ENCODE data around the gene LIMK2.

Gene LIMK2

DNA sequence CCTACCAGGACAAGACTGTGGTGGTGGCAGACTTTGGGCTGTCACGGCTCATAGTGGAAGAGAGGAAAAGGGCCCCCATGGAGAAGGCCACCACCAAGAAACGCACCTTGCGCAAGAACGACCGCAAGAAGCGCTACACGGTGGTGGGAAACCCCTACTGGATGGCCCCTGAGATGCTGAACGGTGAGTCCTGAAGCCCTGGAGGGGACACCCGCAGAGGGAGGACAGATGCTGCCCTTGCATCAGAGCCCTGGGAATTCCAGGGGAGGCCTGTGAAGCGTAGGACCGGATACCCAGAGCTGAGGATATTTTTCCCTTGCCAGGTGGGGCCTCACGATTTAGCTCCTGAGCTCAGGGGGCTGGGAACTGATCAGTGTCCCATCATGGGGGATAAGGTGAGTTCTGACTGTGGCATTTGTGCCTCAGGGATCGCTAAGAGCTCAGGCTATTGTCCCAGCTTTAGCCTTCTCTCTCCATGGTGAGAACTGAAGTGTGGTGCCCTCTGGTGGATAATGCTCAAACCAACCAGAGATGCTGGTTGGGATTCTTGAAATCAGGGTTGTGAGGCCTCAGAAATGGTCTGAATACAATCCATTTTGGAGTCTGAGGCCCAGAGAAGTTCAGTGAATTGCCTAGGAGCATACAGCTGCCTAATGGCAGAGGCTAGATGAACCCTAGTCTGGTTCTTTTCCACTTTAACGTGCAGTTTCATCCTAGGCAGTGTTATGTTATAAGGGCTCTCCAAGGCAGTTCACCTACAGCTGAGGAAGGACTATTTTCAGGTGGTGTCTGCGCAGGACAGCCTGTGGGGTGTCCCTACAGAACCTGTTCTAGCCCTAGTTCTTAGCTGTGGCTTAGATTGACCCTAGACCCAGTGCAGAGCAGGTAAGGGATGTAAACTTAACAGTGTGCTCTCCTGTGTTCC is 60.7 kb downstream of the LIMK2 start:
- no peak for DNase-seq (ENCODE audit: low read depth)

DNA sequence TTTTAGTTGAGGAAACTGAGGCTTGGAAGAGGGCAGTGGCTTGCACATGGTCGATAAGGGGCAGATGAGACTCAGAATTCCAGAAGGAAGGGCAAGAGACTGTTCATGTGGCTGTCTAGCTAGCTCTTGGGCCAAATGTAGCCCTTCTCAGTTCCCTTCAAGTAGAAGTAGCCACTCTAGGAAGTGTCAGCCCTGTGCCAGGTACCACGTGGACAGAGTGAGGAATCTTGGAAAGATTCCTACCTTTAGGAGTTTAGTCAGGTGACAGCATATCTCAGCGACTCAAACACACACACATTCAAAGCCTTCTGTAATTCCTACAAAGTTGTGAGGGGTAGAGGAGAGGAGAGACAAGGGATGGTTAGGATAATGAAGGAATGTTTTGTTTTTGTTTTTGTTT is 61.9 kb downstream of the LIMK2 start:
- DNase-seq (ENCODE audit: low read depth), result no peak

DNA sequence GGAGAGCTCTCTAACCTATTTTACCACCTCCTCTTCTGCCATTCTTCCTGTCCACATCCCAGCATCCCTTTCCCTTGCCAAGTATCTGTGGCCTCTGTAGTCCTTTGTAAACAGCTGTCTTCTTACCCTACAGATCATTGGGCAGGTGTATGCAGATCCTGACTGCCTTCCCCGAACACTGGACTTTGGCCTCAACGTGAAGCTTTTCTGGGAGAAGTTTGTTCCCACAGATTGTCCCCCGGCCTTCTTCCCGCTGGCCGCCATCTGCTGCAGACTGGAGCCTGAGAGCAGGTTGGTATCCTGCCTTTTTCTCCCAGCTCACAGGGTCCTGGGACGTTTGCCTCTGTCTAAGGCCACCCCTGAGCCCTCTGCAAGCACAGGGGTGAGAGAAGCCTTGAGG is 62.9 kb downstream of the LIMK2 start:
- no peak for DNase-seq (ENCODE audit: low read depth)

DNA sequence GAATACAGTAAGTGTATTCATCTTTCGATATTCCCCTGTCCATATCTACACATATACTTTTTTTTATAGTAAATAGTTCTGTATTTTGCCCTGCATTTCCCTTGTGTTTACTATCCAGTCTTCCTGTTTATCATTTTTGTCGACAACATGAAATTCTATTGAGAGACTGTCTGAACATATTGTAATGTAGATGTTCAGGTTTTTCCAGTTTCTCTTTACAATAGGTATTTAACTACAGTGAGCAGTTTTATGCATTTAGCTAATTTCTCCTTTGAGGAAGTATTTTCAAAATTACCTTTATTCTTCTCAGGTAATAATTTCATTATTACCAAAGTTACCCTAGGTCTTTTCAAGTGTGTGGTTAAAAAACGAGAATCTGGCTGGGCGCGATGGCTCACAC is 63.5 kb downstream of the LIMK2 start:
- DNase-seq (ENCODE audit: low read depth), result no peak

DNA sequence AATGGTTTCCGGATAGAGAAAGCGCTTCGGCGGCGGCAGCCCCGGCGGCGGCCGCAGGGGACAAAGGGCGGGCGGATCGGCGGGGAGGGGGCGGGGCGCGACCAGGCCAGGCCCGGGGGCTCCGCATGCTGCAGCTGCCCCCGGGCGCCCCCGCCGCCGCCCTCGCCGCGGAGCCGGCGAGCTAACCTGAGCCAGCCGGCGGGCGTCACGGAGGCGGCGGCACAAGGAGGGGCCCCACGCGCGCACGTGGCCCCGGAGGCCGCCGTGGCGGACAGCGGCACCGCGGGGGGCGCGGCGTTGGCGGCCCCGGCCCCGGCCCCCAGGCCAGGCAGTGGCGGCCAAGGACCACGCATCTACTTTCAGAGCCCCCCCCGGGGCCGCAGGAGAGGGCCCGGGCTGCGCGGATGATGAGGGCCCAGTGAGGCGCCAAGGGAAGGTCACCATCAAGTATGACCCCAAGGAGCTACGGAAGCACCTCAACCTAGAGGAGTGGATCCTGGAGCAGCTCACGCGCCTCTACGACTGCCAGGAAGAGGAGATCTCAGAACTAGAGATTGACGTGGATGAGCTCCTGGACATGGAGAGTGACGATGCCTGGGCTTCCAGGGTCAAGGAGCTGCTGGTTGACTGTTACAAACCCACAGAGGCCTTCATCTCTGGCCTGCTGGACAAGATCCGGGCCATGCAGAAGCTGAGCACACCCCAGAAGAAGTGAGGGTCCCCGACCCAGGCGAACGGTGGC is 64.5 kb downstream of the LIMK2 start:
- no peak for DNase-seq (ENCODE audit: low read depth)

DNA sequence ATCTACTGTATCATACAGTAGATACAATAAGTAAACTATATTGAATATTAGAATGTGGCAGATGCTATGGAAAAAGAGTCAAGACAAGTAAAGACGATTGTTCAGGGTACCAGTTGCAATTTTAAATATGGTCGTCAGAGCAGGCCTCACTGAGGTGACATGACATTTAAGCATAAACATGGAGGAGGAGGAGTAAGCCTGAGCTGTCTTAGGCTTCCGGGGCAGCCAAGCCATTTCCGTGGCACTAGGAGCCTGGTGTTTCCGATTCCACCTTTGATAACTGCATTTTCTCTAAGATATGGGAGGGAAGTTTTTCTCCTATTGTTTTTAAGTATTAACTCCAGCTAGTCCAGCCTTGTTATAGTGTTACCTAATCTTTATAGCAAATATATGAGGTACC is 65.6 kb downstream of the LIMK2 start:
- DNase-seq (ENCODE audit: low read depth), result no peak

DNA sequence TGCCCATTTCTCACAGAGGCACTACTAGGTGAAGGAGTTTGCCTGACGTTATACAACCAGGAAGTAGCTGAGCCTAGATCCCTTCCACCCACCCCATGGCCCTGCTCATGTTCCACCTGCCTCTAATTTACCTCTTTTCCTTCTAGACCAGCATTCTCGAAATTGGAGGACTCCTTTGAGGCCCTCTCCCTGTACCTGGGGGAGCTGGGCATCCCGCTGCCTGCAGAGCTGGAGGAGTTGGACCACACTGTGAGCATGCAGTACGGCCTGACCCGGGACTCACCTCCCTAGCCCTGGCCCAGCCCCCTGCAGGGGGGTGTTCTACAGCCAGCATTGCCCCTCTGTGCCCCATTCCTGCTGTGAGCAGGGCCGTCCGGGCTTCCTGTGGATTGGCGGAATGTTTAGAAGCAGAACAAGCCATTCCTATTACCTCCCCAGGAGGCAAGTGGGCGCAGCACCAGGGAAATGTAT is 66.1 kb downstream of the LIMK2 start:
- DNase-seq (ENCODE audit: low read depth), result no peak

DNA sequence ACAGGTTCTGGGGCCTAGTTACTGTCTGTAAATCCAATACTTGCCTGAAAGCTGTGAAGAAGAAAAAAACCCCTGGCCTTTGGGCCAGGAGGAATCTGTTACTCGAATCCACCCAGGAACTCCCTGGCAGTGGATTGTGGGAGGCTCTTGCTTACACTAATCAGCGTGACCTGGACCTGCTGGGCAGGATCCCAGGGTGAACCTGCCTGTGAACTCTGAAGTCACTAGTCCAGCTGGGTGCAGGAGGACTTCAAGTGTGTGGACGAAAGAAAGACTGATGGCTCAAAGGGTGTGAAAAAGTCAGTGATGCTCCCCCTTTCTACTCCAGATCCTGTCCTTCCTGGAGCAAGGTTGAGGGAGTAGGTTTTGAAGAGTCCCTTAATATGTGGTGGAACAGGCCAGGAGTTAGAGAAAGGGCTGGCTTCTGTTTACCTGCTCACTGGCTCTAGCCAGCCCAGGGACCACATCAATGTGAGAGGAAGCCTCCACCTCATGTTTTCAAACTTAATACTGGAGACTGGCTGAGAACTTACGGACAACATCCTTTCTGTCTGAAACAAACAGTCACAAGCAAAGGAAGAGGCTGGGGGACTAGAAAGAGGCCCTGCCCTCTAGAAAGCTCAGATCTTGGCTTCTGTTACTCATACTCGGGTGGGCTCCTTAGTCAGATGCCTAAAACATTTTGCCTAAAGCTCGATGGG is 66.7 kb downstream of the LIMK2 start:
- peak; percentile 6 for DNase-seq (ENCODE audit: low read depth)

DNA sequence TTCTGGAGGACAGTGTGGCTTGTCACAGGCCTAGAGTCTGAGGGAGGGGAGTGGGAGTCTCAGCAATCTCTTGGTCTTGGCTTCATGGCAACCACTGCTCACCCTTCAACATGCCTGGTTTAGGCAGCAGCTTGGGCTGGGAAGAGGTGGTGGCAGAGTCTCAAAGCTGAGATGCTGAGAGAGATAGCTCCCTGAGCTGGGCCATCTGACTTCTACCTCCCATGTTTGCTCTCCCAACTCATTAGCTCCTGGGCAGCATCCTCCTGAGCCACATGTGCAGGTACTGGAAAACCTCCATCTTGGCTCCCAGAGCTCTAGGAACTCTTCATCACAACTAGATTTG is 67.2 kb downstream of the LIMK2 start:
- DNase-seq (ENCODE audit: low read depth), result no peak

DNA sequence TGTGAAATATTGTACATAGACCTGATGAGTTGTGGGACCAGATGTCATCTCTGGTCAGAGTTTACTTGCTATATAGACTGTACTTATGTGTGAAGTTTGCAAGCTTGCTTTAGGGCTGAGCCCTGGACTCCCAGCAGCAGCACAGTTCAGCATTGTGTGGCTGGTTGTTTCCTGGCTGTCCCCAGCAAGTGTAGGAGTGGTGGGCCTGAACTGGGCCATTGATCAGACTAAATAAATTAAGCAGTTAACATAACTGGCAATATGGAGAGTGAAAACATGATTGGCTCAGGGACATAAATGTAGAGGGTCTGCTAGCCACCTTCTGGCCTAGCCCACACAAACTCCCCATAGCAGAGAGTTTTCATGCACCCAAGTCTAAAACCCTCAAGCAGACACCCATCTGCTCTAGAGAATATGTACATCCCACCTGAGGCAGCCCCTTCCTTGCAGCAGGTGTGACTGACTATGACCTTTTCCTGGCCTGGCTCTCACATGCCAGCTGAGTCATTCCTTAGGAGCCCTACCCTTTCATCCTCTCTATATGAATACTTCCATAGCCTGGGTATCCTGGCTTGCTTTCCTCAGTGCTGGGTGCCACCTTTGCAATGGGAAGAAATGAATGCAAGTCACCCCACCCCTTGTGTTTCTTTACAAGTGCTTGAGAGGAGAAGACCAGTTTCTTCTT is 67.9 kb downstream of the LIMK2 start:
- no peak for DNase-seq (ENCODE audit: low read depth)

DNA sequence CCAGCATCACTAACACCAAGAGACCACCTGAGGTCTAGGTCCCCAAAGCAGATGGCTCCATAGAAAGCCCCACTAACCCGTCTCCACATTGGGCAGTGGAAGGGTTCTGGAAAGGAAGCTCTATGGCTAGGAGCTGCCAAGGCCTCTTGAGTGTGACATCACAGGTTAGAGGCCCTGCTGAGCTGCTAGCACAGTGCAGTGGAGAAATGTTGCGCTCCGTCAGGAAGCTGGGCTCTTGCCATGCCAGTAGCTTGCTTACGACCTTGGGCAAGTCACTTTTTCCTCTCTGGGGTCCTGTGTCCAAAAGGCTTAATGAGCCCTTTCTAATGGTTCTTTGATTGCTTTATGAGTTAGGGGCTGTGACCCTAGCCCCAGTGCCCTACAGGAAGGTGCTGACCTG is 69.6 kb downstream of the LIMK2 start:
- no peak for DNase-seq (ENCODE audit: low read depth)

DNA sequence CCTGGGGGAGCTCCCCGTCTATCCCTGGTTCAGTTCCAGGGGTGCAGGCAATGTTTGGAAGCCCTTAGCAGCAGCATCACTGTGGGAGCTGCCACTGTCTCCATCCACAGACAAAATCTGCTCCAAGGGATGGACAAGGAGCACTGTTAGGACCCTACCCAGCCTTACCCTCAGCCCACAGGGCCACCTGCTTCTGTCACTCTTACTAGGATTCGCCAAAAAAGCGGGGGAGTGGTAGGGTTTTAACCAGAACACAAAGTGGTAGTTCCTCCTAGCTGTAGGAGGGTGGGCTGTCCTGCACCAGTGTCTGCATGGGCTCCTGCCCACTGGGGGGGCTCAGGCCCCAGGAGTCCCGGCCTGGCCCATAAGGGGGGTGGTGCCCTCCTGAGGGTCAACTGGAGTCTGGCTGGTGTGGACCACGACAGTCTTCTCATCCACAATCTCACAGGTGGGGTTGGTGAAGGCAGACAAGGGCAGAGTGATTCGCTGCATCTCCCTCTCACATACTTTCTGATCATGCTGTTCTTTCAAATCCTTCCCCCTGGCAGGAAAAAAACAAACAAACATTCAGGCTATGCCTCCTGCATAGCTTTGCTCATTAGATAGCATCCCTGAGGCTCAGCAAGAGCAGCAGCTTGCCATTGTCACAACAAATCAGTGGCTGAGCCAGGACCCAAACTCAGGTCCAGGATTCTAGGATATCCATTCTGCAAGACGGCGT is 70.8 kb downstream of the LIMK2 start:
- DNase-seq (ENCODE audit: low read depth), result no peak

DNA sequence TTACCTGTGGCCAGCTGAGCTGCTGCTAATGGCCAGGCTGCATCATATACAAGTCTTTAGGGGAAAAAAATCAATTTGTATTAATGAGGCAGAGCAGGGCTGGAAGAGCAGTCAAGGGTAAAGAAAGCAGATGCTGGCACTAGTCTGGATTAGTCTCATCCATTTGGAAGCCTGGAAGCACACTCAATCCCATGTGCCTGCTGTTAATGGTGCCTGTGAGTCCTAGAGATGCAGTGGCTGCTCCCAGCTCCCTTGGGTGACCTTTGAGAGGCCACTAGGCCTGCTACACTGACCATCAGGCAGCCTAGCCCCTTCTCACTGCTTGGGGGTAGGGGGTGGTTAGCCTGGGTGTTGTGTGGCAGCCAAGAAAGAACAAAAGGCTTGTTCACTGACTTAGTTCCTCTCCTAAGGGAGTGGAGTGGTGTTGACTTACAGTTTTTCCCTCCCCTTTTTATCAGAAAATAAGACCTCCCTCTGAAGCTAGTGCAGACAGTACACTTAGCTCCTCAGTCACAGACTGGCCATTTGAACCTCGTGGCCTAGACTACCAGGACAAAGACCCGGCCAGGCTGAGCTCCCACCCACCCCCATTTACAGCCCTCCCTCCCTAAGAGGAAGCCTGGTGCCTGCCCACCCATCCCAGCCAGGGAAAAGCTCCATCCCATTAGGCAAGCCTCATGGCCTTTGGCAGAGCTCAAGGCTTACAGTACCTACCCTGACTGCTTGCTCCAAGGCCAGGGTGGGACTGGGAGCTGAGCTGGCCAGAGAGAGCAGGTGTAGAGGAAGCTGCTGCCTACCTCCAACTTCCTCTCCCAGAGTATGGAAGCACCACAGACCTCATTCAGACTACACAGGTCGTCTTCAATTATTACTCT is 72.4 kb downstream of the LIMK2 start:
- no peak for DNase-seq (ENCODE audit: low read depth)

DNA sequence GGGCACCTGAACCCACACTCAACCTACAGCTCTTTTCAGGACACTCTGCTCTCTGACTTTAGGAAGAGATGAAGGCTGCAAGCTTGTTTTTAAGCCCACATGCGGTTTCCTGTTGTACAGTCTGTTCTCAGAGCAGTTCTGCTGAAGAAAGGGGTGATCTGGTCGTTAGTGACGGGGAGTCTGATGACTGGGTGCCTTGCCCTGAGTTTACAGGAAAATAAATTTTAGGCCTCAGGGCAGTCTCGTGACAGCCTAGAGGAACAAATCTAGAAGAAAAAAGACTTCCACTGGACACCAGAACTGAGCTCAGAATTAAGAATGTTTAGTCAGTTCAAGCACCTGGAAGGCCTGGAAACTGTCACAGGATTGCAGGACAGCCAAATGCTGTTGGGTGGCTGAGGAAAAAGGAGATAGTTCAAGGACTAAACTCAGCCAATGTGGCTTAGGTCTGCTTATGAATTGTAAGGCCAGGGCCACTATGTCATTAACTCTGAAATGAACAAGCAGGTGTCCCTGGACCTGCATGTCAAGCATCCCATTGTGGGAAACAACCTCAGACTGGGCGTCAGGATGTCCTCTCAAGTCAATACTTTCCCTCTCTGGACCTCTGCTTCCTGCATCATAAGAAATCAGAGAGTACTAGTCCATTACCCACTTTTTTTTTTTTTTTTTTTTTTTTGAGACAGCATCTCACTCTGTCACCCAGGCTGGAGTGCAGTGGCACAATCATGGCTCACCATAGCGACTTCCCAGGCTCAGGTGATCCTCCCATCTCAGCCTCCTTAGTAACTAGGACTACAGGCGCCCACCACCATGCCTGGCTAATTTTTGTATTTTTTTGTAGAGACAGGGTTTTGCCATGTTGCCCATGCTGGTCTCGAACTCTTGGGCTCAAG is 74.5 kb downstream of the LIMK2 start:
- DNase-seq (ENCODE audit: low read depth), result peak; percentile 35

DNA sequence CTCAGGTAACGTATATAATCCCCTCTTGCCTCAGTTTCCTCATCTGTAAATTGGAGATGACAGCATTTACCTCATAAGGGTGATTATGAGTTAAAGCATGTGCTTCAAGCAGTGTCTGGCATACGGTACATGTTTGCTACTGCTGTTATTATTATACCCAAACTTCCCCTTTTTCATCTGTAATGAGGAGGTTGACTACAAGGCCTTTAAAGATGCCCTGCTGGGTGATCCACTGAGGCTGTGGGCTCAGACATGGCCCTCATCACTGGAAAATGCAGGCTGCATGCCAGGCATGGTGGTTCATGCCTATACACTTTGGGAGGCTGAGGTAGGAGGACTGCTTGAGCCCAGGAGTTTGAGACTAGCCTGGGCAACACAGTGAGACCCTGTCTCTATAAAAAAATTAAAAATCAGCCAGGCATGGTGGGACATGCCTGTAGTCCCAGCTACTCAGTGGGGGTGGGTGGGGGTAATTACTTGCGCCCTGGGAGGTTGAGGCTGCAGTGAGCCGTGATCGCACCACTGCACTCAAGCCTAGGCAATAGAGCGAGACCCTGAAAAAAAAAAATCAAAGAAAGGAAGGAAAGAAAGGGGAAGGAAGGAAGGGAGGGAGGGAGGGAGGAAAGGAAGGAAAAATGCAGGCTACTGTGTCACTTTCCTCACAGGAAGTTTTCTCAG is 75.9 kb downstream of the LIMK2 start:
- DNase-seq (ENCODE audit: low read depth), result no peak

DNA sequence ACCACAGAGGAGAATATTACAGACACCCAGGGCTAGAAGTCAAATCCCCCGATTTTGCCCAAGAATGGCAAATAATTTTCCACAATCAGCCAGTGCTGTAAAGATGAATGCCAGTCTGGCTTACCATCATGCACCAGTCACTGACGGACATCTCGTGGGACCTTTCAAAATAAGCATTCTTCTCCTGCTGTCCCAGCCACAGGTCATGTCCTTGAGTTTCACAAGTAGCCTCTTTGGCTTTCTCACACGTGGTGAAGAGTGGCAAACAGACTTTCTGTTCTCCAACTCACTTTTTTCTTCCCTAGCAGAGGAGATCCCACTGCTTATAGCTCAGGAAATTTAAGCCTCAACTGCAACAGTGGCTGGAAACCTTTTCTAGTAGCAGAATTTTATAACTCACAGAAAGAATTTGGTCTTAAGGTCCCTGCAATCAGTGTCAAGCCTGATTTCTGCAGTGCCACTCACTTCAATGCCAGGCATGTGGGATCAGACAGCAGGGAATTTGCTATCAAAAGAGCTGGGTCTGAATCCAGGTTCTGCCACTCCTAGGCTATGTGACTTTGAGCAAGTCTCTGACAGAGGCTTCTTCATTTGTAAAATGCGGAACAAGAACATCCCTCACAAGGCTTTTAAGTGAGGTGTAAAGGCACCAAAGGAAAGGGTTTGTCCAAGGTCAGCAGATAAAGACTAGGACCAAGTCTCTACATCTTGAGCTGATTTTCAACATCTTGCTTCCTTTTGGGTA is 76.6 kb downstream of the LIMK2 start:
- no peak for DNase-seq (ENCODE audit: low read depth)

DNA sequence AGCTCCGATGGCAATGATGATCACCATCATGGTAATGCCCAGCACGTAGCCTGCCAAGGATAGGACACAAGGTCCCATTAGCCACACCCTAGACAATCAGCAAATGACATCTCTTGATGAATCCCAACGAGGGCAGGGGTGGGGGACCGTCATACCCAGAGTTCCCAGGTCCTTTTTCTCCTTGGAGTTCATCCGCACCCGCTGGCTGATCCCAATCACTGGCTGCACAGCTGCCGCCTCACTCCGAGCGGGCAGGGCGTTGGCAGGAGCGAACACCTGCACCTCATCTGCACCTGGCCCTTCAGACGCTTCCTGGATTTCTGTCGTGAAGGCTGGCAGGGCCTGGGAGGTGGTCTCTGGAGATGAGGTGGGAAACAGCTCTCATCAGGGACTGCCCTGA is 77.2 kb downstream of the LIMK2 start:
- no peak for DNase-seq (ENCODE audit: low read depth)

Measured in stimulated activated CD8-positive, alpha-beta memory T cell treated with anti-CD3 and anti-CD28 coated beads, Interleukin-12 subunit alpha, Interleukin-12 subunit beta, amount 100 ng/mL, for 1 hour (primary cell).